HepG2 (cell line): ENCODE data around the gene BPIFB6. TPM values are rescaled to one million over a fixed set of nuclear protein-coding genes. Genes with fewer than 3 reads are reported as not detected.

Source experiments
- CEBPZ ChIP-seq: IDR thresholded peaks from 2 replicates; pipeline ENCODE4 v1.6.1; 2012; ENCODE audit warnings: low read length, improper control_type of control experiment
- CENPX ChIP-seq: sonication (generic); formaldehyde crosslinking; IDR thresholded peaks from 2 replicates; pipeline ENCODE4 v1.9.0; 2021; ENCODE audit warnings: mild to moderate bottlenecking, missing genetic modification reagents, moderate library complexity
- HNRNPK ChIP-seq: fragments of 200-400 bp; formaldehyde crosslinking; IDR thresholded peaks from 2 replicates; pipeline ENCODE4 v1.6.1; 2018; ENCODE audit warnings: low read length, low read depth, moderate library complexity, mild to moderate bottlenecking; ENCODE audit not compliant: poor library complexity, severe bottlenecking
- HNRNPLL ChIP-seq: fragments of 200-400 bp; formaldehyde crosslinking; IDR thresholded peaks from 2 replicates; pipeline ENCODE4 v1.6.1; 2017; ENCODE audit warnings: mild to moderate bottlenecking, low read depth, low read length; ENCODE audit not compliant: poor library complexity, severe bottlenecking
- KLF9 ChIP-seq: IDR thresholded peaks from 2 replicates; pipeline ENCODE4 v1.6.1; 2016; ENCODE audit warnings: low read depth
- NFKB2 ChIP-seq: sonication (generic); formaldehyde crosslinking; IDR thresholded peaks from 2 replicates; pipeline ENCODE4 v1.4.0; 2020; ENCODE audit warnings: missing genetic modification reagents, borderline replicate concordance
- NR2F1 ChIP-seq, 2 experiments: fragments of 450-650 bp in 1 of 2; formaldehyde crosslinking in 1 of 2; IDR thresholded peaks; 2 replicates each; pipeline versions ENCODE4 v1.5.0 to v1.6.1; 2016 to 2020; ENCODE audit warnings: mild to moderate bottlenecking in 1 of 2, missing compliant biosample characterization in 1 of 2, missing genetic modification reagents in 1 of 2, moderate library complexity in 1 of 2
- NR2F6 ChIP-seq, 2 experiments: IDR thresholded peaks; 2 replicates each; pipeline ENCODE4 v1.6.1; 2016; ENCODE audit warnings: antibody characterized with exemption in 1 of 2, mild to moderate bottlenecking in 1 of 2
- PCBP1 ChIP-seq: fragments of 200-400 bp; formaldehyde crosslinking; IDR thresholded peaks from 2 replicates; pipeline ENCODE4 v1.6.1; 2017; ENCODE audit warnings: mild to moderate bottlenecking, low read depth, low read length, borderline replicate concordance
- PHF20 ChIP-seq: sonication (generic); formaldehyde crosslinking; IDR thresholded peaks from 2 replicates; pipeline ENCODE4 v1.5.0; 2020; ENCODE audit warnings: mild to moderate bottlenecking, missing genetic modification reagents
- REL ChIP-seq: sonication (generic); formaldehyde crosslinking; conservative IDR thresholded peaks from 2 replicates; pipeline ENCODE4 v1.8.0; 2022; ENCODE audit warnings: mild to moderate bottlenecking, missing genetic modification reagents, moderate library complexity
- SALL2 ChIP-seq: sonication (generic); formaldehyde crosslinking; IDR thresholded peaks from 2 replicates; pipeline ENCODE4 v1.8.1; 2023; ENCODE audit warnings: mild to moderate bottlenecking, missing genetic modification reagents, inconsistent platforms
- SP5 ChIP-seq: IDR thresholded peaks from 2 replicates; pipeline ENCODE4 v1.6.1; 2016; ENCODE audit warnings: low read depth, borderline replicate concordance
- U2AF1 ChIP-seq: fragments of 200-400 bp; formaldehyde crosslinking; optimal IDR thresholded peaks from 2 replicates; pipeline ENCODE3; 2017; ENCODE audit warnings: mild to moderate bottlenecking, low read depth, low read length
- ZBTB10 ChIP-seq: sonication (generic); formaldehyde crosslinking; IDR thresholded peaks from 2 replicates; pipeline ENCODE4 v1.4.0; 2020; ENCODE audit warnings: missing genetic modification reagents, borderline replicate concordance
- ZBTB7A ChIP-seq: sonication (generic); formaldehyde crosslinking; IDR thresholded peaks from 2 replicates; pipeline ENCODE4 v1.8.0; 2022; ENCODE audit warnings: mild to moderate bottlenecking, missing genetic modification reagents
- ZFX ChIP-seq: sonication (generic); formaldehyde crosslinking; IDR thresholded peaks from 2 replicates; pipeline ENCODE4 v1.4.0; 2020; ENCODE audit warnings: mild to moderate bottlenecking, low read depth, missing genetic modification reagents, moderate library complexity
- ZHX1 ChIP-seq: sonication (generic); formaldehyde crosslinking; IDR thresholded peaks from 2 replicates; pipeline ENCODE4 v1.8.1; 2022; ENCODE audit warnings: low read depth, mild to moderate bottlenecking, missing genetic modification reagents
- ZNF256 ChIP-seq: sonication (generic); formaldehyde crosslinking; conservative IDR thresholded peaks from 2 replicates; pipeline ENCODE4 v1.4.0; 2020; ENCODE audit warnings: missing genetic modification reagents
- ZZZ3 ChIP-seq: sonication (generic); formaldehyde crosslinking; IDR thresholded peaks from 2 replicates; pipeline ENCODE4 v1.4.0; 2020; ENCODE audit warnings: missing genetic modification reagents, mild to moderate bottlenecking, borderline replicate concordance
- polyA plus RNA-seq, 8 experiments: library from polyadenylated mRNA; depleted of rRNA in 3 of 8; stranded (reverse) in 7 of 8; unstranded in 1 of 8; fragments of >200 nt; fragmentation: Illumina TruSeq in 4 of 8; extraction: Trizol in 4 of 8; gene quantifications; 2 replicates each; pipeline versions ENCODE4 v1.2.1 to v1.2.3, GENCODE V29; 2011 to 2016; ENCODE audit warnings: low read depth in 4 of 8, missing spikeins in 1 of 8, mixed read lengths in 1 of 8; ENCODE audit not compliant: insufficient read depth in 1 of 8
- total RNA-seq, 5 experiments: library from RNA; depleted of rRNA; stranded (reverse); fragments of >200 nt; fragmentation: Illumina TruSeq; extraction: Trizol; gene quantifications; 2 replicates each; pipeline ENCODE4 v1.2.3, GENCODE V29; 2016; ENCODE audit warnings: low read depth in 1 of 5

BPIFB6 gene
- total and polyA plus RNA-seq, 2 of the 13 experiments (the other 11 are each of a cell fraction or from before 2014, with no cell fraction given), result 0.13 to 1.7 TPM

GRCh38 chr20:33027769-33028751, 3.4 kb upstream of the BPIFB6 start (continued):
- TF ChIP-seq NR2F6 (IDR thresholded peaks at IDR 0.05) (no peak), NR2F6 (CRISPR knock-in tag; IDR thresholded peaks at IDR 0.05) (no peak), ZBTB7A (CRISPR knock-in tag) (no peak), HNRNPK (no peak), CEBPZ (no peak), ZHX1 (CRISPR knock-in tag) (no peak), PHF20 (CRISPR knock-in tag) (no peak), ZZZ3 (CRISPR knock-in tag) (no peak), ZBTB10 (CRISPR knock-in tag) (no peak), ZFX (CRISPR knock-in tag) (no peak), PCBP1 (0 out of 2 replicates have a peak, but pooled peaks have one; percentile 31), SP5 (CRISPR knock-in tag) (no peak), NFKB2 (CRISPR knock-in tag) (no peak), NR2F1 (CRISPR knock-in tag; IDR thresholded peaks at IDR 0.05) (no peak), ZNF256 (CRISPR knock-in tag) (no peak), HNRNPLL (peak; percentile 42), REL (CRISPR knock-in tag) (no peak), KLF9 (no peak), CENPX (no peak), SALL2 (no peak), U2AF1 (peak; percentile 15)
